Tibial artery (tissue), 4 donors: Measurements from ENCODE around the gene MRM1.
"Not testable (repeated sequence)": the region's sequence is repeated elsewhere in the genome, so short reads cannot be mapped to it uniquely, and the experiment has no call there.

Experiments
- DNase-seq, 2 donors: peaks; one replicate each; pipeline ENCODE4 v3.0.0-alpha.2; 2019
- H3K27ac ChIP-seq, 2 donors: fragments of 200-600 bp; sonication (generic) in 1 of 2; 1 replicate in 1 of 2; 2 replicates in 1 of 2; pipeline ENCODE4 v1.5.1; 2018 to 2019; ENCODE audit warnings: mild to moderate bottlenecking in 1 of 2
- H3K27me3 ChIP-seq, 2 donors: fragments of 200-600 bp; sonication (generic) in 1 of 2; one replicate each; pipeline versions ENCODE4 v1.5.1 to v1.6.0; 2016 to 2019
- H3K36me3 ChIP-seq, 3 donors: fragments of 200-600 bp; sonication (generic) in 2 of 3; one replicate each; pipeline ENCODE4 v1.5.1; 2016 to 2019; ENCODE audit warnings: mild to moderate bottlenecking in 2 of 3
- H3K4me1 ChIP-seq, 4 donors: fragments of 200-600 bp; sonication (generic) in 2 of 4; 1 replicate in 3 of 4; 2 replicates in 1 of 4; pipeline ENCODE4 v1.5.1; 2016 to 2019
- H3K4me3 ChIP-seq, 2 donors: fragments of 200-600 bp; sonication (generic) in 1 of 2; 1 replicate in 1 of 2; 2 replicates in 1 of 2; pipeline ENCODE4 v1.5.1; 2018 to 2019; ENCODE audit warnings: mild to moderate bottlenecking in 2 of 2
- H3K9me3 ChIP-seq, 3 donors: fragments of 200-600 bp; sonication (generic) in 1 of 3; one replicate each; pipeline ENCODE4 v1.5.1; 2016 to 2019
- intact Hi-C: fragments of 100-400 bp; cut with DNase I; formaldehyde crosslinking; loops from one replicate; pipeline ENCODE4 v1.15.0; 2023; ENCODE audit warnings: low total_unique reads
- TF ChIP-seq, protein P1 (sequence below), 2 experiments: fragments of 200-600 bp in 1 of 2; fragments of 450-650 bp in 1 of 2; IDR thresholded peaks; one replicate each; pipeline ENCODE4 v1.5.1; 2017 to 2019; ENCODE audit warnings: antibody characterized with exemption in 2 of 2, mild to moderate bottlenecking in 1 of 2, moderate library complexity in 1 of 2

MRM1 gene

DNA sequence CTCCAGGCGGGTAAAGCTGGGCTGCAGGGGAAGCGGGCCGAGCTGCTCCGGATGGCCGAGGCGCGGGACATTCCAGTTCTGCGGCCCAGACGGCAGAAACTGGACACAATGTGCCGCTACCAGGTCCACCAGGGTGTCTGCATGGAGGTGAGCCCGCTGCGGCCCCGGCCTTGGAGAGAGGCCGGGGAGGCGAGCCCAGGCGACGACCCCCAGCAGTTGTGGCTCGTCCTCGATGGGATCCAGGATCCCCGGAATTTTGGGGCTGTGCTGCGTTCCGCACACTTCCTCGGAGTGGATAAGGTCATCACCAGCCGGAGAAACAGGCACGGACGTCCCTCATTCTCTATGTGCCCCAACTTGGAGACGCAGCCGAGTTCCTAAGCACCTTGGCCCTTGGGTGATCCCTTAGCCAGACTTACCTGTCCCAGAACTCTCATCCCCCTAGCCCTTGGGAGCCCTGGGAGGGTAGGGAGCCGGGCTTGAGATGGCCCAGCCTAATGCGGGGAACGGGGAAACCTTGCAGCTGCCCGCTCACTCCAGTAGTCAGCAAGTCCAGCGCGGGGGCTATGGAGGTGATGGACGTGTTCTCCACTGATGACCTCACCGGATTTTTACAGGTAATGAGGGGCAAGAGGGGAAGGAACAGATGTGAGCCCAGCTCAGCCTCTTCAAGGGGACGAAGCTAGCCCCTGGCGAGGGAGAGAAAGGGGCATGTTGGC is 806 bp downstream of the MRM1 start:
- Histone ChIP-seq H3K36me3 (no peaks in the 10 kb centered on the region), H3K4me3 (peak overlapping the region; percentile 68 to 89), H3K27me3 (no peaks in the 10 kb centered on the region), H3K9me3 (no peaks in the 10 kb centered on the region), H3K27ac (peak overlapping the region; percentile 80 to 83), H3K4me1 (peaks cover 0 to 26% (median 22%) of the 10 kb centered on the region in 4 donors)
- DNase-seq, result no peak
- TF ChIP-seq, protein P1, sequence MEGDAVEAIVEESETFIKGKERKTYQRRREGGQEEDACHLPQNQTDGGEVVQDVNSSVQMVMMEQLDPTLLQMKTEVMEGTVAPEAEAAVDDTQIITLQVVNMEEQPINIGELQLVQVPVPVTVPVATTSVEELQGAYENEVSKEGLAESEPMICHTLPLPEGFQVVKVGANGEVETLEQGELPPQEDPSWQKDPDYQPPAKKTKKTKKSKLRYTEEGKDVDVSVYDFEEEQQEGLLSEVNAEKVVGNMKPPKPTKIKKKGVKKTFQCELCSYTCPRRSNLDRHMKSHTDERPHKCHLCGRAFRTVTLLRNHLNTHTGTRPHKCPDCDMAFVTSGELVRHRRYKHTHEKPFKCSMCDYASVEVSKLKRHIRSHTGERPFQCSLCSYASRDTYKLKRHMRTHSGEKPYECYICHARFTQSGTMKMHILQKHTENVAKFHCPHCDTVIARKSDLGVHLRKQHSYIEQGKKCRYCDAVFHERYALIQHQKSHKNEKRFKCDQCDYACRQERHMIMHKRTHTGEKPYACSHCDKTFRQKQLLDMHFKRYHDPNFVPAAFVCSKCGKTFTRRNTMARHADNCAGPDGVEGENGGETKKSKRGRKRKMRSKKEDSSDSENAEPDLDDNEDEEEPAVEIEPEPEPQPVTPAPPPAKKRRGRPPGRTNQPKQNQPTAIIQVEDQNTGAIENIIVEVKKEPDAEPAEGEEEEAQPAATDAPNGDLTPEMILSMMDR (IDR thresholded peaks at IDR 0.05), result no peak
- intact Hi-C loops, result no loop called here

DNA sequence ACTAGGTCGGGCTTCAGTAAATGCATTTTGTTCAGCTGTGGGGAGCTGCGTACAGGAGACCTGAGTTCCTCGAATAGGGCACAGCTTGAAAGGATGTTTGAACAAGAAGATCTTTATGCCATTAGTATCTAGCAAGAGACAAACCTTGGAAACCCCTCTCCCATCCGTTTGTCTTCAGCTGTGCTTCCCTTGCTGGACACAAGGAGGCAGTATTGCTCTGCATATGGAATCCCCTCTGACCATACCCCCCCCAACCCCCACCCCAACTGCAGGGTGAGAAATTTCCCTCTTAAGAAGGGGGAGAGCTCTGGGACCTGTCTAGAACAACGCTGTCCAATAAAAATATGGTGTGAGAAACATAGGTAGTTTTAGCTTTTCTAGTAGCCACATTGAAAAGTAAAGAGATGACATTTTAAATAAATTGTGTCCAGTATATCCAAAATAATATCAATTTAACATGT is 1.6 kb downstream of the MRM1 start:
- Histone ChIP-seq H3K27me3 (no peaks in the 10 kb centered on the region), H3K36me3 (no peaks in the 10 kb centered on the region), H3K27ac (no peak overlapping the region), H3K9me3 (no peaks in the 10 kb centered on the region), H3K4me3 (peak overlapping the region; percentile 68 to 89), H3K4me1 (peaks cover 0 to 26% (median 22%) of the 10 kb centered on the region in 4 donors)
- DNase-seq, result peak in 1 of 2 donors; percentile 43
- TF ChIP-seq, protein P1 (IDR thresholded peaks at IDR 0.05), result peak; percentile 53 to 72
- intact Hi-C loops, result no loop called here

DNA sequence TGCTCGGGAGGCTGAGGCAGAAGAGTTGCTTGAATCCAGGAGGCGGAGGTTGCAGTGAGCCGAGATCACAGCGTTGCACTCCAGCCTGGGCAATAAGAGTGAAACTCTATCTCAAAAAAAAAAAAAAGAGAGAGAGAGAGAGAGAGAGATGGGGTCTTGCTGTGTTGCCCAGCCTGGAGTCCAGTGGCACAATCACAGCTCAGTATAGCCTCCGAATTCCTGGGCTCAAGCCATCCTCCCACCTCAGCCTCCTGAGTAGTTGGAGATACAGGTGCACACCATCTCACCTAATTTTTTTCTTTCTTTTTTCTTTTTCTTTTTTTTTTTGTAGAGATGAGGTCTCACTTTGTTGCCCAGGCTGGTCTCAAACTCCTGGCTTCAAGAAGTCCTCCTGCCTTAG is 3.6 kb downstream of the MRM1 start:
- intact Hi-C loops, H3K27ac ChIP-seq, H3K27me3 ChIP-seq, DNase-seq, H3K4me3 ChIP-seq, H3K9me3 ChIP-seq, H3K36me3 ChIP-seq: not testable (repeated sequence)
- peaks cover 0 to 32% (median 29%) of the 10 kb centered on the region in 4 donors for H3K4me1 ChIP-seq

DNA sequence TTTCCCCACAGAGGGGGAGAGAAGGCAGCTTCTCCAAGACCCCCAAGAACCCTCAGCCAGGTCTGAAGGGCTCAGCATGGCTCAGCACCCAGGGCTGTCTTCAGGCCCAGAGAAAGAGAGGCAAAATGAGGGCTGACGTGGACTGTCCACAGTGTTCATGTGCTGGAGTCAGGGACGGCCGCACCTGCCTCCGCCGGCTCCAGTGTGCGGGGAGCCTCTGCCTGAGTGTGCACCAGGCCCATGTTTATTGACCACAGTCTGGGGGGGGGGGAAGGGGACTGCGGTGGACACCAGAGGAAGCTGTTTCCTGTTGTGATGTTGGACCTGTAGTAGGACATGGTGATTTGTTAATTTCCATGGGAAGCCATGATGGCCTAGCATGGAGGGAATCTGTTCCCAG is 6.9 kb downstream of the MRM1 start:
- Histone ChIP-seq H3K36me3 (no peaks in the 10 kb centered on the region), H3K4me3 (no peak overlapping the region), H3K9me3 (no peaks in the 10 kb centered on the region), H3K4me1 (peaks cover 0 to 14% (median 11%) of the 10 kb centered on the region in 4 donors), H3K27ac (no peak overlapping the region), H3K27me3 (peaks cover 0 to 9% of the 10 kb centered on the region in 2 donors)
- TF ChIP-seq, protein P1 (IDR thresholded peaks at IDR 0.05), result no peak
- intact Hi-C loops, result no loop called here
- no peak for DNase-seq

DNA sequence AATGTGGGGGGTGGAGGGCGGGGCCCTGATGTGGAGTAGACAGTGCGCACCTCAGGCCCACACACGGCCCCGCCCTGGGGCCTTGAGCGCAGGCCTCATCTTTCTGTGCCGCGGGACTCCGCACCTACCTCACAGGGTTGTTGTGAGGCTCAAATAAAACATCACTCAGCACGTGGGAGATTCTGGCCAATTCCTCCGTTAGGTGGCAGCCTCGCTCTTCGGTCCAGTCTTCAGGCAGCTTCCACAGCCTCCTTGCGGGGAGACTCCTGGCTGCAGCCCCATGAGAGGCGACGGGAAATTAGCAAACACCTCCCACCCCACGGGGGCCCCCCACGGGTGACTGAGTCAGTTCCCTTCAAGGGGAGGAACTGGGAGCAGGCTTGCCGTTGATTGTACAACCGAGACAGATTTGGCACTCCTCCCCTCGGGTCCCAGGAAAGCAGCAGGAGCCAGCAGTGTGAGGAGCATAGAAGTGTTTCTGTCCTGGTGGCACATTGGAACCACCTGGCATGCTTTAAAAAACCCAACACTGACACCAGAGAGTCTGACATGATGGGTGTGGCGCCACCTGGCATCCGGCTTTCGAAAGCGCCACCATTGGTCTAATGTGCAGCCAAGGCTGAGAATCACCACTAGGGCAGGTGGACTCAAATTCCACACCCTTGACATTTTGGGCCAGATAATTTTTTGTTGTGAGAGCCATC is 7.6 kb downstream of the MRM1 start:
- H3K36me3 ChIP-seq, result no peaks in the 10 kb centered on the region
- no peak for DNase-seq
- peaks cover 0 to 10% (median 6%) of the 10 kb centered on the region in 4 donors for H3K4me1 ChIP-seq
- H3K4me3 ChIP-seq, result no peak overlapping the region
- no peak overlapping the region for H3K27ac ChIP-seq
- TF ChIP-seq, protein P1 (IDR thresholded peaks at IDR 0.05), result no peak
- intact Hi-C loops, result no loop called here
- H3K27me3 ChIP-seq, result peaks cover 0 to 11% of the 10 kb centered on the region in 2 donors
- H3K9me3 ChIP-seq, result no peaks in the 10 kb centered on the region

DNA sequence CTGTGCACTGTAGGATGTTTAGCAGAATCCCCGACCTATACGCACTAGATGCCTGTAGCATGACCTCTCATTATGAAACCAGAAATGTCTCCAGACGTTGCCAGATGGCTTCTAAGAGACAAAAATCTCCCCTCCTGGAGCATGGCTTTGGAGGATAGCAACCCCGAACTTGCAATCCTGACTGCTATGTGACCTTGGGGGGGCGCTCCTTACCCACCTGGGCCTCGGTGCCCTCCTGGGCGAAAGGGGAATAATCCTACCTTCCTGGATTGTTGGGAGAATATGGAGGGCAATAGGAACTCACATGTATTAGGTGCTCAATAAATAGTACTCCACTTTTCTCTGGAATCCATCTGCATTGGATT is 8.1 kb downstream of the MRM1 start:
- TF ChIP-seq, protein P1 (IDR thresholded peaks at IDR 0.05), result no peak
- intact Hi-C loops, result no loop called here
- no peak overlapping the region for H3K27ac ChIP-seq

More for the DNA sequence above, 8.1 kb downstream of the MRM1 start:
- no peaks in the 10 kb centered on the region for H3K36me3 ChIP-seq
- no peaks in the 10 kb centered on the region for H3K9me3 ChIP-seq
- no peak overlapping the region for H3K4me3 ChIP-seq
- no peak for DNase-seq
- H3K4me1 ChIP-seq, result peaks cover 0 to 10% (median 5%) of the 10 kb centered on the region in 4 donors
- H3K27me3 ChIP-seq, result peaks cover 0 to 15% of the 10 kb centered on the region in 2 donors
